ENCODE measurements around the gene KIAA0930. TPM values are rescaled to one million over a fixed set of nuclear protein-coding genes. Genes with fewer than 3 reads are reported as not detected.

KIAA0930 gene
- total RNA-seq, 4 donors from 2014 or later = 18.0 to 51.2 (median 25.1) TPM

DNA sequence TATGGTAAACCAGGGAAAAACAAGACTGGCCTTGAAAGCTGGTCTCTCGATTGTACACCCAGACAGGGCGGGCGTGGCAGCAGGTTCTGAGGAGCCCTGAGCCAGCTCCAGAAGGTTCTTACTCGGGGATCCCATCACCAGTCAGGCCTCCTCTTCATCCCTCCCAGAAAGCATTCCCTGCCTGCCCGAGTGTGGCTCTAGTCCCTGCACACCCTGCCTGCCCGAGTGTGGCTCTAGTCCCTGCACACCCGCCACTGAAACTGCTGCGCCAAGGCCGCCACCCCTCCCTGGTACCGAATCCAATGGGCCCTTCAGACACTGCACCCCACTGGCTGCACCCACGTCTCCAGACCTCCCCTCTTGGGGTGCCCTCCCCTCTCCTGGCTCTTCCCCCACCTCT is 30.1 kb downstream of the KIAA0930 start:
- Histone ChIP-seq H3K4me1 (peaks cover 4 to 31% (median 9%) of the 10 kb centered on the region in 4 donors), H3K27ac (no peak overlapping the region), H3K4me3 (no peak overlapping the region), H3K36me3 (peaks cover 0 to 3% (median 0%) of the 10 kb centered on the region in 4 donors), H3K27me3 (no peaks in the 10 kb centered on the region), H3K9me3 (no peaks in the 10 kb centered on the region)
- in situ Hi-C loops (cut with MboI; ENCODE audit: low pct_ligation_motif_present in 1 of 4, low pct_unique_long_range_greater_than_20kb in 1 of 4, low sequenced_read_pairs in 3 of 4) = no loop called here
- no peak for DNase-seq
- intact Hi-C loops (cut with DNase I; ENCODE audit: low total_unique reads) = no loop called here
- 88% methylated on average over 11 of the region's 11 CpGs; no CpG with 5 or more reads in 1 of the 2 donors for WGBS, 2 donors (ENCODE audit: low coverage in 1 of 2)
- no peak for TF ChIP-seq POLR2A (IDR thresholded peaks at IDR 0.05)
- no peak for TF ChIP-seq EP300 (IDR thresholded peaks at IDR 0.05; ENCODE audit: low read depth)
- TF ChIP-seq POLR2AphosphoS5 (IDR thresholded peaks at IDR 0.05) = no peak
- TF ChIP-seq, protein P1, sequence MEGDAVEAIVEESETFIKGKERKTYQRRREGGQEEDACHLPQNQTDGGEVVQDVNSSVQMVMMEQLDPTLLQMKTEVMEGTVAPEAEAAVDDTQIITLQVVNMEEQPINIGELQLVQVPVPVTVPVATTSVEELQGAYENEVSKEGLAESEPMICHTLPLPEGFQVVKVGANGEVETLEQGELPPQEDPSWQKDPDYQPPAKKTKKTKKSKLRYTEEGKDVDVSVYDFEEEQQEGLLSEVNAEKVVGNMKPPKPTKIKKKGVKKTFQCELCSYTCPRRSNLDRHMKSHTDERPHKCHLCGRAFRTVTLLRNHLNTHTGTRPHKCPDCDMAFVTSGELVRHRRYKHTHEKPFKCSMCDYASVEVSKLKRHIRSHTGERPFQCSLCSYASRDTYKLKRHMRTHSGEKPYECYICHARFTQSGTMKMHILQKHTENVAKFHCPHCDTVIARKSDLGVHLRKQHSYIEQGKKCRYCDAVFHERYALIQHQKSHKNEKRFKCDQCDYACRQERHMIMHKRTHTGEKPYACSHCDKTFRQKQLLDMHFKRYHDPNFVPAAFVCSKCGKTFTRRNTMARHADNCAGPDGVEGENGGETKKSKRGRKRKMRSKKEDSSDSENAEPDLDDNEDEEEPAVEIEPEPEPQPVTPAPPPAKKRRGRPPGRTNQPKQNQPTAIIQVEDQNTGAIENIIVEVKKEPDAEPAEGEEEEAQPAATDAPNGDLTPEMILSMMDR (IDR thresholded peaks at IDR 0.05) = no peak

DNA sequence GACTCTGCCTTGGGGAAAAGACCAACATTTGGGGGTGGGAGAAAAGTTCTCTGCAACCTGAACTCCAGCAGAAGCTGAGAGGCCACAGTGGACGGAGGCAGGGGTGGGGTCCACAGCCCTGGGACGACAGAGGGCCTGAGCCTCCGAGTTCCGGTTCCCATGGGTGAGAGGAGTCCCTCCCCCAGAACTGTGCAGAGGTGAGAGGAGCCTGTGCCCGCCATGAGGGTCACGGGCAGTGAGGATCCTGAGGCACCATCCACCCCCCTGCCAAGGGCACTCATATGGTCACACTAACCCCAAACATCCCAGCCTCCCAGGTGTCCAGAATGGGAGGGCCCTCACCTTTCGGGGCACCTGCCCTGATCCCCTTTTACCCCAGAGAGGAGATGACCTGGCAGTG is 30.5 kb downstream of the KIAA0930 start:
- DNase-seq = no peak
- intact Hi-C loops (cut with DNase I; ENCODE audit: low total_unique reads) = no loop called here
- no peaks in the 10 kb centered on the region for H3K27me3 ChIP-seq
- H3K36me3 ChIP-seq = peaks cover 0 to 3% (median 0%) of the 10 kb centered on the region in 4 donors
- in situ Hi-C loops (cut with MboI; ENCODE audit: low pct_ligation_motif_present in 1 of 4, low pct_unique_long_range_greater_than_20kb in 1 of 4, low sequenced_read_pairs in 3 of 4) = no loop called here
- H3K4me3 ChIP-seq = no peak overlapping the region
- WGBS, 2 donors (ENCODE audit: low coverage in 1 of 2) = 99% methylated on average over 7 of the region's 7 CpGs; no CpG with 5 or more reads in 1 of the 2 donors
- H3K27ac ChIP-seq = no peak overlapping the region
- no peaks in the 10 kb centered on the region for H3K9me3 ChIP-seq
- TF ChIP-seq POLR2A (IDR thresholded peaks at IDR 0.05) = no peak
- TF ChIP-seq EP300 (IDR thresholded peaks at IDR 0.05; ENCODE audit: low read depth) = no peak
- TF ChIP-seq POLR2AphosphoS5 (IDR thresholded peaks at IDR 0.05) = no peak
- TF ChIP-seq, protein P1 (IDR thresholded peaks at IDR 0.05) = no peak
- H3K4me1 ChIP-seq = peaks cover 4 to 31% (median 9%) of the 10 kb centered on the region in 4 donors

DNA sequence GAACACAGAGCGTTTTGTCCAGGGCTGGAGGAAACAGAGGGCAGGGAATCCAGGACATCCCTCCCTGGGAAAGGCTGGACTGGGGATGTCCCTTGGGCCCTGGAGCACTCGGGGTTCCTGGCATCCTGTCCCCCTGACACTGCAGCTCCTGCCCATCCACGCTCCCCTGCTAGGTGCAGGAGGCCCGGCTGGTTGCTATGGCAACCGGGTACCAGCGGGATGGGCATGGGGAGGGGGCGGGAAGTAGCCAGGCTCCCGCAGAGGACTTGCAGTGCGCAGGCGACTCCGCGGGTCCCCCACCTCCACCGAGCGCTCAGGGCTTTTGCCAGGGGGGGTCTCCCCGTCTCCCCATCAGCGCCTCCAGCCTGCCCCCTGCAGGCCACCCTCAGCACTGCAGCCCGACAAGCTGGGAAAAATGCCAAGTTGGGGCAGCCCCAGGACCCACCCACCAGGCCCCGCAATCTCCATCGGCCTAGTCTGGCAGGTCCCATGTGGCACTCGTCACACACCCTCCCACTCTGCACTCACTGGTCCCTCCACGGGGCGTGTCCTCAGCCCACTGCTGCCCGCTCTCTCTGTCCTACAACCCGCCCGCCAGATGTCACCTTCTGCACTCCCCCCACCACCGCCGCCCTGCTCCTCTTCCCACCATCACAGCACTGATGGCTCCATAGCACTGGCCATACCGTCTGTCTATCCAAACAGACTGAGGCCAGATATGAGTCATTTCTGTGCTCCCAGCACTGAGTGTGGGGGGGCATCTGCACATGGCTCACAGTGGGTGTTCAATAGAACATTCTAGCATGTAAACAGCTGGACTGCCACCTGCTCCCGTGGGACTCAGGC is 31.5 kb downstream of the KIAA0930 start:
- no peak overlapping the region for H3K4me3 ChIP-seq
- in situ Hi-C loops (cut with MboI; ENCODE audit: low pct_ligation_motif_present in 1 of 4, low pct_unique_long_range_greater_than_20kb in 1 of 4, low sequenced_read_pairs in 3 of 4) (no loop called here), intact Hi-C loops (cut with DNase I; ENCODE audit: low total_unique reads) (no loop called here)
- no peak for DNase-seq
- H3K36me3 ChIP-seq = peaks cover 0 to 3% (median 0%) of the 10 kb centered on the region in 4 donors
- no peaks in the 10 kb centered on the region for H3K27me3 ChIP-seq
- TF ChIP-seq POLR2A (IDR thresholded peaks at IDR 0.05) = no peak
- TF ChIP-seq, protein P1 (IDR thresholded peaks at IDR 0.05) = peak; percentile 40 to 55 (median 51)
- 53 to 67% methylated on average over 3 to 21 of the region's 29 CpGs for WGBS, 2 donors (ENCODE audit: low coverage in 1 of 2)
- H3K27ac ChIP-seq = no peak overlapping the region
- H3K9me3 ChIP-seq = no peaks in the 10 kb centered on the region
- H3K4me1 ChIP-seq = peaks cover 4 to 31% (median 9%) of the 10 kb centered on the region in 4 donors

DNA sequence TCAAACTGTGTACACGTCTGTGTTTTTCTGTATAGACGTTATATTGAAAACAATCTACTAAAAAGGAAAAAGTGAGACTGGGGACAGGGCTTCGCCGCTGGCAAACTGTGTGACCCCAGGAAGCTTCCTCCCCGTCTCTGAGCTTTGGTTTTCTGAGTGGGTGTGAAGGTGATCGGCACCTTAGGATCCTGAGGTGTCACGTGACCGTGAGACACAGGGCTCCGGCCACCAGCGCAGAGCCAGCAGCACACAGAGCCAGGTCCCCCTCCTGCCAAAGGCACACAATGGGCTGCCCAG is 32.0 kb downstream of the KIAA0930 start:
- Histone ChIP-seq H3K27me3 (no peaks in the 10 kb centered on the region), H3K9me3 (no peaks in the 10 kb centered on the region), H3K4me1 (peaks cover 4 to 31% (median 9%) of the 10 kb centered on the region in 4 donors), H3K4me3 (no peak overlapping the region), H3K27ac (no peak overlapping the region), H3K36me3 (peaks cover 0 to 3% (median 0%) of the 10 kb centered on the region in 4 donors)
- in situ Hi-C loops (cut with MboI; ENCODE audit: low pct_ligation_motif_present in 1 of 4, low pct_unique_long_range_greater_than_20kb in 1 of 4, low sequenced_read_pairs in 3 of 4) = no loop called here
- TF ChIP-seq EP300 (IDR thresholded peaks at IDR 0.05; ENCODE audit: low read depth) (no peak), POLR2AphosphoS5 (IDR thresholded peaks at IDR 0.05) (no peak), POLR2A (IDR thresholded peaks at IDR 0.05) (no peak)
- TF ChIP-seq, protein P1 (IDR thresholded peaks at IDR 0.05) = no peak
- intact Hi-C loops (cut with DNase I; ENCODE audit: low total_unique reads) = no loop called here
- 85 to 100% methylated on average over 3 to 10 of the region's 10 CpGs for WGBS, 2 donors (ENCODE audit: low coverage in 1 of 2)
- DNase-seq = no peak
